Erythroblast (primary cell): Measurements from ENCODE around the gene DHX32.
"Not testable (repeated sequence)": the region's sequence is repeated elsewhere in the genome, so short reads cannot be mapped to it uniquely, and the experiment has no call there.

Experiments
- DNase-seq, 2 experiments: peaks; one replicate each; lab custom pipeline; 2025; lab: John Stamatoyannopoulos, UW
- GATA1 ChIP-seq: IDR thresholded peaks from 2 replicates; pipeline ENCODE4 v1.6.1; 2011; ENCODE audit warnings: low read depth, mild to moderate bottlenecking, control low read depth, low read length, moderate library complexity
- POLR2A ChIP-seq: IDR thresholded peaks from 2 replicates; pipeline ENCODE4 v1.6.1; 2011; ENCODE audit warnings: mild to moderate bottlenecking, low read length

DHX32 gene

GRCh38 chr10:125896088-125896934 lies 15.2 kb upstream of the DHX32 start, which contains the start of gene FANK1:
FANK1 (plus strand) TSS chr10:125896564; CDS start chr10:125896643, 79 bp downstream.
- peak; percentile 93 to 95 for DNase-seq
- TF ChIP-seq POLR2A: peak; percentile 33

- DNase-seq: peak; percentile 72 to 78
Observed at GRCh38 chr10:125895130-125896087, 14.3 kb upstream of the DHX32 start.

- not testable (repeated sequence) for DNase-seq
Observed at GRCh38 chr10:125894176-125894575, 13.1 kb upstream of the DHX32 start.

- not testable (repeated sequence) for DNase-seq
Observed at GRCh38 chr10:125892402-125892801, 11.3 kb upstream of the DHX32 start.

- DNase-seq: not testable (repeated sequence)
Observed at GRCh38 chr10:125889441-125889840, 8.3 kb upstream of the DHX32 start.

- no peak for DNase-seq
- TF ChIP-seq GATA1 (no peak), POLR2A (no peak)
Observed at GRCh38 chr10:125886914-125887512, 5.9 kb upstream of the DHX32 start.

- DNase-seq: no peak
- TF ChIP-seq GATA1: no peak
- TF ChIP-seq POLR2A: no peak
Observed at GRCh38 chr10:125883211-125883610, 2.1 kb upstream of the DHX32 start.

- TF ChIP-seq GATA1 (no peak), POLR2A (no peak)
- no peak for DNase-seq
Observed at GRCh38 chr10:125882596-125882995, 1.5 kb upstream of the DHX32 start.

GRCh38 chr10:125880719-125881118 lies 373 bp downstream of the DHX32 start:
- TF ChIP-seq POLR2A (no peak), GATA1 (no peak)
- no peak for DNase-seq

GRCh38 chr10:125878957-125879835 lies 1.9 kb downstream of the DHX32 start:
- DNase-seq: no peak
- TF ChIP-seq POLR2A: no peak
- TF ChIP-seq GATA1: no peak

- TF ChIP-seq POLR2A: no peak
- TF ChIP-seq GATA1: no peak
- no peak for DNase-seq
Observed at GRCh38 chr10:125871338-125871737, 9.8 kb downstream of the DHX32 start.

- DNase-seq: peak; percentile 74 to 81
- TF ChIP-seq GATA1 (no peak), POLR2A (no peak)
Observed at GRCh38 chr10:125868372-125868975, 12.6 kb downstream of the DHX32 start.

- DNase-seq: no peak
- TF ChIP-seq GATA1 (no peak), POLR2A (no peak)
Observed at GRCh38 chr10:125866421-125867029, 14.6 kb downstream of the DHX32 start.
